ENCODE data around the gene NEK11.

NEK11 gene

GRCh38 chr3:131222599-131222998, 195.9 kb downstream of the NEK11 start:
- no peak for DNase-seq

DNA sequence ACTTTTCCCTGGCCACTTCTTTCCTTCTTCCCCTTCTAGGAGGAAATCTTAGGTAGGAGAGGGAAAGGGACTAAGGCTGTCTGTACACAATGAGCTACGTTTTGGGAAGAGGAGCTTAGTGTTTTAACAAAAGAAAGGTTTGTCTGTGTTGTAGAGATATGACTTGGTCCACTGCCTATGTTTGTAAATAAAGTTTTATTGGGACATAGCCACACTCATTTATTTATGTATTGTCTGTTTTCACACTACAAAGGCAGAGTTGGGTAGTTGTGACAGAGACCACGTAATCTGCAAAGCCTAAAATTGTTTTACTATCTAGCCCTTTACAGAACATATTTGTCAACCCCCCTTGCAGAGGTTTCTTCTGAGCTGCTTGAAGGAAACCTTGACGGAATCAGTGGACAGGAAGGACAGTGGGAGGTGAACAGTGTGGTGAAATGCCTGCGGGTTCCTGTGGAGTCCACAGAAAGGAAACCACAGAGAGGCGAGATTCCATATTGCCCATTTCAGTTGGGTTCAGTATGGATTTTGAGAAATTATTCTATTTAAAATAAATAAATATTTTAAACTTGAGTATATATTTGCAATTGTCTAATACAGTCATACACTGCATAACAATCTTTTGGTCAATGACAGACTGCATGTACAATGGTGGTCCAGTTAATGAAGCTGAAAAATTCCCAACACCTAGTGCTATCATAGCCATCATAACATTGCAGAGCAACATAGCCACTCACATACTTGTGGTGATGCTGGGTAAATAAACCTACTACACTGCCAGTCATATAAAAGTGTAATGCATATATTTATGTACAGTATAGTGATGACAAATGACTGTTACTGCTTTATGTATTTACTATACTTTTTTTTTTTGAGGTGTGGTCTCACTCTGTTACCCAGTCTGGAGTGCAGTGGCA, 197.0 kb downstream of the NEK11 start:
- no peak for DNase-seq

DNA sequence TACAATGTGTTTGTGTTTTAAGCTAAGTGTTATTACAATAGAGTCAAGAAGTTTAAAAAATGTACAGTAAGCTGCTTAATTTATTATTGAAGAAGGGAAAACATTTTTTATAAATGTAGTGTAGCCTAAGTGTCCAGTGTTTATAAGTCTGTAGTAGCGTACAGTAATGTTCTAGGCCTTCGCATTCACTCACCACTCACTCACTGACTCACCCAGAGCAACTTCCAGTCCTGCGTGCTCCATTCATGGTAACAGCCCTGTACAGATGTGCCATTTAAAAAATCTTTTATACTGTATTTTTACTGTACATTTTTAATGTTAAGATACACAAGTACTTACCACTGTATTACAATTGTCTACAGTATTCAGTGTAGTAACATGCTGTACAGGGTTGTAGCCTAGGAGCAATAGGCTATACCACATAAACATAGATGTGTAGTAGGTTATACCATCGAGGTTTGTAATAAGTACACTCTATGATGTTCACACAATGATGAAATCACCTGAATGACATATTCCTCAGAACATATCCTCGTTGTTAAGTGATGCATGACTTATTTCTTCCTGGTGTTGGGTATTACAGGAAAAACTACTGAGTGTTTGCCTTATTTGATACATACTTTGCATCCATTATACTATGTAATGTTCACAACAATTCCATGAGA, 198.3 kb downstream of the NEK11 start:
- DNase-seq, result no peak

DNA sequence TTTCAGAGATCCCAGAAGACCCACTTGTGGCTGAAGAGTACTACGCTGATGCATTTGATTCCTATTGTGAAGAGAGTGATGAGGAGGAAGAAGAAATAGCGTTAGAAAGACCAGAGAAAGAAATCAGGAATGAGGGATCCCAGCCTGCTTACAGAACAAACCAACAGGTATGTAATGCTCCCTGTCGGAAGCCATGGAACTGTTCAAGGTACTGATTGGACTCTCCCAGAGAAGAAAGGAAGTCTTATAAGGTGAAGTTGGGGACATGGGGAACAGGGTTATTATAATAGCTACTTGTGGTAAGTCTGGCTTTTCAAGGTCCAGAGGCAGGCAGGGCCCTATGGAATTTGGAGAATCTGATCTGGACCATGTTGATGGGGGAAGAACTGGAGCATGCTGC, 201.8 kb downstream of the NEK11 start:
- no peak for DNase-seq

- DNase-seq, result no peak
Observed at GRCh38 chr3:131231710-131232389, 205.2 kb downstream of the NEK11 start.

DNA sequence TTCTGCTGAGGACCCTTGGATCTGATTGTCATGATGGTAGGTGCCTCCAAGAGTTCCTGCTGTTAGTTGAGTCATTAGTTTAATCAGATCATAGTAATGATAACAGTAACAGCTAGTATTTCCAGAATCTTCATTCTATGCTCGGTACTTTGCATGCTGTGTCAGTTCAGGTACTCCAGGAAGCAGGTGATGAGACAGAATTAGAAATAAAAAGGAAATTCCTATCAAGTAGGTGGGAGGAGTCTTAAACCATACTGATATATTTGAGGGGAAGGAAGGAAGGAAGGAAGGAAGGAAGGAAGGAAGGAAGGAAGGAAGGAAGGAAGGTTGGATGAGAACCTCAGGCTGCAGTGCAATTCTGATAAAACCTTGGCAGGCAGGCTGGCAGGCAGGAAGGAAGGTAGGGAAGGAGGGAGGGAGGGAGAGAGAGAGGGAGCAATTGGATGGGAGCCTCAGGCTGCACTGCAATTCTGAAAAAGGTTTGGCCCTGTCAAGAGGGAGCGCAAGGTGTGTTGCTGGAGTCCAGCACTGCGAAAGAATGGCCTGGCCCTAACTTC, 206.1 kb downstream of the NEK11 start:
- no peak for DNase-seq

- DNase-seq, result no peak
Observed at GRCh38 chr3:131233900-131234668, 207.4 kb downstream of the NEK11 start.

DNA sequence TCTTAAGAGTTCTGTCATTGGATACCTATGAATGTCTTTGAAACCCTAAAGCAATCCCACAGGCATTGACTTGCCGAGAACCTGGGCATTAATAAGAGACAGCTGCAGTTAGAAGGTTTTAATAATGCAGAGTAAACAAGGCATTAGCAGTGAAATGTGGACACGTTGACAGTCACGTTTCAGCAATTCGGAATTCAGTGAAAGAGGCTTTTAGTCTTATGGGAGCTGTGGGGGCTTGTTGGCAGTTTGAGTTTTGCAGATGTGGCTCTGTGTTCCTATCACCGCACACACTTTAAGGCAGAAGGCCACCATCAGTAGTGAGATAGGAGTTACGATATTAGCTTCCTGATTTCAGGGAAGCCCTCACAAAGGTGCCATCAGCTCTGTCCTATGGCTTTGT, 209.7 kb downstream of the NEK11 start:
- DNase-seq, result no peak

GRCh38 chr3:131238496-131238895, 211.8 kb downstream of the NEK11 start:
- DNase-seq, result no peak

- no peak for DNase-seq
Observed at GRCh38 chr3:131239267-131239666, 212.6 kb downstream of the NEK11 start.

DNA sequence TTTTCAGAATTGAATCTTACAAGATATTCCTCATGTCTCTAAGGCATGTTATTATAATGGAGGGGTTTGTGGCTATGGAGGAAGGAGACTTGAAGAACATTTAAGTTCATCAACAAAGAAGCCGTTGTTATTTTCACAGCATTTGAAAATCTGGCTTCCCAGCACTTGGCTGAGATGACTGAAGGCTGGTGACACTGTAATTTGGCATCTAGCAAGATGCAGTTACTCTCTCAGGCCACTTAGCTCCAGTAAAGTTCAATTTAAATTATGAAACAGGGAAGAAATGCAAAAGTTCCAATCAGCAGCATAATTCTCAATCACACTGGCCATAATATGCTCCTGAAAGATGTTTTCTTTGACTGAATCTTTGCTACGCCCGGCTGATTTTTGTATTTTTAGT, 215.5 kb downstream of the NEK11 start:
- DNase-seq, result peak in 1 of 51 donors; percentile 1

DNA sequence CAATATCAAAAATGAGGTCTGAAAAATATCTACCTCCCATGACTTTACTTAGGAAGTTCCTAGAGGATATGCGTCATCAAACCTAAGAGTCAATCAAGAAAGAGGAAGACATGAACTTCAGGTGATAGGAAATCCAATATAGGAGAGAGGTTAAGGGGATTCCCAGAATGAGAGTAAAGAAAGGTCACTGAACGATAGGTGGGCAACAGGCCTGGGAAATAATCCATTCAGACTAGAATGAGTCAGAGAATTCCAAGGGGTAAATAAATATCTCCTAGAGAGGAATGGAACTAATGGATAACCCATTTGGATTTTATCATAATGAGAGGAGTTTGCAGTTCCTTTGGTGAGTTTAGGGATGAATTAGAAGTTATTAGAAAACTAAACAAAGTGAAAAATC, 223.8 kb downstream of the NEK11 start:
- no peak for DNase-seq

DNA sequence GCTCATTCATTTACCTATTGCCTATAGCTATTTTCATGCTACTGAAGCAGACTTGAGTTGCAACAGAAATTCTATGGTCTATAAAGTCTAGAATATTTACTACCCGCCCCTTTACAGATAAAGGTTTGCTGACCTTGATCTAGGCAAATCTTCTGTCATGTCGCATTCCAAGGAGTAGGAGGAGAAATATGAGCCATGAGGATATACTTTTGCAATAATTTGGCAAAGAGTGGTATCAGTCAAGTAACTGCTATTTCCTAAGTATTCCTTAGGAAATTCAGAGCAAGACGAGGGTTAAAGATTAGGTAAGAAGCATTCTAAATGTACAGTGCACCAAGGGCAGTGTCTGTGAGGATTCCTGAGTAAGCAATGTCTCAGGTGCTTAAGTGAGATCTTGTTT, 233.8 kb downstream of the NEK11 start:
- DNase-seq, result no peak

DNA sequence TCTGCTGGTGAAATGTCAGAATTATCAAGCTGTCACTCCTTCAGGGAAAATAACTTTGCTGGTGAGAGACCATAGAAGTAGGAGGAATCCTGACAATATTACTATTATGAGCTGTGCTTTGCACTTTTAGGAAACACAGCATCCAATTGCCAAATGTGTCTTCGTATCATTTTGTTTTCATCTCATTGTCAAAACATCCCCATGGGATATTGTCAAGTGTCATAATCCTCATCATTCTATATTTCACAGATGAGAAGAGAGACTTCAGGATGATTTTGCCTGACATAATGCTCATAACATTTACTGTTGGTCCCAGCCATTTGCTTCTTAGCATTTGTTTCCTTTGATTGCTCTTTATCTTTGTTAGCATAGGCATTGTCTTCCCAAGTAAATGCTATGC, 234.4 kb downstream of the NEK11 start:
- no peak for DNase-seq

- DNase-seq, result no peak
Observed at GRCh38 chr3:131275556-131275955, 248.9 kb downstream of the NEK11 start.

DNA sequence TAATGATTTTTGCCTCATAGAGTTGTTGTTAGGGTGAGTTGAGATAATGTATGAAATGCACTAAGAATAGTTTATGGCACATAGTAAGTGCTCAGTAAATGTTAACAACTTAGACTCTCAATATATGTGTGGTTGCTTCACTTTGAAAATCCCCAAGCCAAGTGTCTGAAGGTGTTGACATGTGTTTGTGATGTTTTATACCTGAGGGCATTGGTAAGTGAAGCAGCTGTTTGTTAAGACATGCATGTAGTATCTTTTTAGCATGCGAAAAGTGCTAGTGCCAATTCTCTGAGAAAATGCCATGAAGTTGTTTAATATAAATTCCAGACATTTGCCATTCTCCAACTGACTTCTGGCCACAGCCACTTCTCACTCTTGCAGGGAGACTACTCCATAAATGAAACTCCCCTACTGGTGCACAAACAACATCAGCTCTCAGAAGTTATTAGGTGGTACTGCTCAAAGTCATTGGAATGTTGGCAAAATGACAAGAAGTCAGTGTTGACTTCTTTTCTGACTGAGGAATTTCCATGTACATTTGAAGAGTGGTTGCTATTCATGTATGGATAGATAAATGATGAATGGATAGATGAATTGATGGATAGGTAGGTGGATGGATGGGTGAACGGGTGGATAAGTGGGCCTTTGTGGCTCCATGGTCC, 251.3 kb downstream of the NEK11 start:
- DNase-seq, result no peak

DNA sequence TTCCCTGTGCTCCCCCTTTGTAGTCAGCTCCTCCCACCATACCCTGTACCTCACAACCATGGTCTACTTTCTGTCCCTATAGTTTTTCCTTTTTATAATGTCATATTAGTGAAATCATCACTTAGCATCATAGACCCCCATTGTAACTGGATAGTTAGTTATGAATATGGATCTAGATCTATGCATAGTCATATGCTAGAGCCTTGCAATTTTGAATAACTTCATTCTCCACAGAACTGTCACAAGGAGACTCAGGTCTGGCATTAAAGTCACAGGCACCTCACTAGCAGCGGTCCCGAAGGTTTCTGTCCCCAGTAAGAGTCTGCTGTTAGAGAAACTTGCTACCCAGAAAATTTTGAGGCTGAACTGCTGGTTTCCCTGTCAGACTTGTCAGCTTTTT, 252.9 kb downstream of the NEK11 start:
- no peak for DNase-seq

DNA sequence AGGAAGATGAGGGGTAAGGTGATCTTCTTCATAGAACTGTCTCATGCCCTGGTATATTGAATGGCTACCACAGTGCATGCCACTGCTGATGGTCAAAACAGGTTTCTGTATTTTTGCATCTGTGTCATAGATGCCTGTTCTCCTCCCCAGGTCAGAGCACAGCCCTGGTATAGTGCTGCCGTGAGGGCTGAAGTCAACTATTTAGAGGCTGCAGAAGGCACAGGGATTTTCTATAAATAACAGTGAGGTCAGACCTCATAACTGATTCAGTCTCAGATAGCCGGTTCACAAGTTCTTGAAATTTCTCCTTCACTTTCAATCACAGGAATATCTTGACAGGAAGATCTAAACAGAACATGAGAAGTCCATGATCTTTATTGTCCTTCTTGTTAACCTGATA, 255.7 kb downstream of the NEK11 start:
- DNase-seq, result no peak

DNA sequence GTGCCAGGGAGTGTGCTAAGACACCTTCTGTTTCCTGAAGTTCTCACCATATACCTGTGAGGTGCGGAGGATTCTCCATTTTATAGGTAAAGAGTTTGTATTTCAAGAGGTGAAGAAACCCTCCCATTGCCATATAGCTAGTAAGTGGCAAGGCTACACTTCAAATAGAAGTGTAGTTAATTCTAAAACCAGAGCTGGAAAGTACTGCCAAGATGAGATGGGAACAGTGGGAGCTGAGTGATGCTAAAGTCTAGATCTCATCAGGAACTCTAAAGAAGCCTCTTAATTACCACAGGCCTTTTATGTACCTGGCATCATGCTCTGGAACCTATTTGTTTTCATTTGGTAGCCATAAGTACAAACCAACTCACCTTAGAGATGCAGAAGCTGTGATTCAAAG, 256.3 kb downstream of the NEK11 start:
- DNase-seq, result no peak

- DNase-seq, result no peak
Observed at GRCh38 chr3:131283862-131284261, 257.2 kb downstream of the NEK11 start.

- no peak for DNase-seq
Observed at GRCh38 chr3:131284302-131284701, 257.6 kb downstream of the NEK11 start.
